ENCODE data around the gene SHROOM1.
"Not testable (repeated sequence)": the region's sequence is repeated elsewhere in the genome, so short reads cannot be mapped to it uniquely, and the experiment has no call there.

SHROOM1 gene

DNA sequence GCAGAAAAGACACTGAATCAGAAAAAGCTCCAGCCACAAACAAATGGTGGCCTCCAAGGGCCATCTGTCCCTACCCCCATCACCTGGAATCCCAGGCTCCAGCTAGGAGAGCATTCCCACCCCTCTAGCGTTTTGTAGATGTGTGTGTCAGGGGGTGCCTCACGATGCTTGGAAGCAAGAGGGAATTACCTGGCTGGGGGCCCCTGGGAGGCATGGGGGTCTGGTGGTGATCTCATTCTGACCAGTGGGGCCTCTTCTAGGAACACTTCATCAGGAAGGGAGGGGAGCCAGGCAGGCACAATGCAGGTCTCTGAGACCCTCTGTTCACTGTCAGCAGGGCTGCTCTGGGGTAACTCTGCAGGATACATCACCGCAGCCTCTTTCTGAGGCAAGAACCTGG lies 6.0 kb downstream of the SHROOM1 start:
- DNase-seq: no peak

DNA sequence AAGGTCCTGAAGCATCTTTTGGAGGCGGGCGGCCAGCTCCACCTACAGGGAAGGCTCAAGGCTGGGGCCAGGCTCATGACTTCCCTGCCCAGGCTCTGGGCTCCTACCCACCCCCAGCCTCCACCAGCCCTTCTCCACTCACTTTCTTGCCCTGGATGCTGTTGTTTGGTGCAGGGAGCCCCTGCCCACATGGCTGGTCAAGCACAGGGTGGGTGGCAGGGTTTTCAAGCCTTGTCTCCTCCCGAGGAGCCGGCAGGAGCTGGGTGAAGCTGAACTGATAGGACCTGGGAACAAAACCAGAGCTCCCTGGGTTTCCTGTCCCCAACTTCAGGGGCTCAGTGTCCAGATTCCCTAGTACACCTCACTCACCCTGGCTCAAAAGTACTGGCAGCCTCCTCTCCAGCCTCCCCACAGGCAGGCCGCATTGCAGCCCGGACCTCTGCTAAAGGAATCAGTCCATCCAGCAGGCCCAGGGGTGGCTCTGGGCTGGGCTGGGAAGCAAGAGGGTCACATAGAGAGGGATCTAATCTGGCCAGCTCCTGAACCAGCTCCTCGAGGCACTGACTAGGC lies 6.9 kb downstream of the SHROOM1 start:
- no peak for DNase-seq

DNA sequence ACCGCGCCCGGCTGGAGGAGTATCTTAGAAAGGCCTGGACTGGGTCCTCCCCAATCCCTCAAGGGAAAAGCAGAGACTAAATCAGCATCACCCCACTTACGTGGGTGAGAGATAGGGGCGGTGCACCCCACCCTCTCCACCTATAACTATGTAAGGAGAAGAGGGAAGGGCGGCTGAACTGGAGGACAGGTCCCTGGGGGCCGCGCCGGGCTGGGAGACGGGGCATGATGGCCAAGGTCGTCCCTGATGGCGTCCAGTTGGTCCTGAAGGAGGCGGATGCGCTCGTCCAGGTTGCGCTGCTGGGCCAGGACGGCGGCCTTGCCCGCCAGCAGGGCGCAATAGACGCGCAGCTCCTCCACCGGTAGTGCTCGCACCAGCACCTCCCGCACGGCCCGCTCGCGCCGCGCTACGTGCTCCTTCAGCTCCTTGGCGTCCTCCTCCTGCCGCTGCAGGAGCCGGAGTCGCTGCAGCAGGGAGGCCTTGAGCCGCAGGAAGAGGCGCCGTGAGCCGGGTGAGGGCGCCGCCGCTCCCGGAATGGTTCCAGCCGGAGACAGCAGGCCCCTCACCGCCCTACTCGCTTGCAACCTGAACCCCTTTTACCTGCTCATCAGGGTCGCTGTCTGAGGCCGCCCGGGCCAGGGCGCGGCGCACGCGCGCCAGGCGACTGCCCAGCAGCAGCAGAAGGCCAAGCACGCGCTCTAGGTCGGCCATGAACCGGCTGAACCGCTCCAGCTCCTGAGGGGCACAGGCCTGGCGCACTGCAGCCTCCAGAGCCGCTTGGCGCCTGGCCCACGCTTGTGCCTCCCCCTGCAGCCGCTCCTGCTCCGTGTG lies 7.6 kb downstream of the SHROOM1 start:
- no peak for DNase-seq

DNA sequence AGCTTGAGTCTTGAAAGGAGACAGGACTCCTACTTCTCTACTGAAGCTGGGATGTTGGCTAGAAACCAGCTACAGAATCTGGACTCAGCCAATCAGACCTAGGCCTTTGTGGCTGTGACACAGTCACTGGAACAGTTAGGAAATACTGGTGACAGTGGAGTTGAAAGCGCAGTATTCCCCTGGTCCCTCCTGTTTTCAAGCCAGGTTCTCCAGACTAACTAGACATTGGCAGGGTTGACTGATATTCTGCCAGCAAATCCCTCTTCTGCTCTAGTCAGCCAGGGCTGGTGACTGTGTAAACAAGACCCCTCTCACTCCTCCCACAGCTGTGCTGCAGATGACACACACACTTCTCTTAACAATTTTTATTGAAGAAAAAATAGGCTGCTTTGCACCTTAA lies 8.7 kb downstream of the SHROOM1 start:
- DNase-seq: no peak

DNA sequence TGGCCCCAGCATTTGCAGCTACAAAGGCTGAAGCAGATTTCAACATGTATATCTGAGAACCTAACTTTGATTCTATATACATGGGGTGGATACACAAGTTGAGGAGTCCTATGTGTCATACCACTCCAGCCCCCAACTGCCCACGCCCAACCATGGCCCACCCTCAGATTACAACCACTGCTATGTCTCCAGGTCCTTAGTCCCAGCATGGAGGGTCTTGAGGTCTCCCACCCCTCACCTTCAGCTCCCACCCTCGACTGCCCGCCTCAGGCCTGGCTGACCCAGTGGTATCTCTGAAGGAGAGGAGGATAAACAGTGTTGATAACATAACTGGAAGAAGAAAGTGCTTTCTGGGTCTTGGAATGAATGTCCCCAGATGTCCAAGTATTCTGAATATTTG lies 9.1 kb downstream of the SHROOM1 start:
- no peak for DNase-seq

DNA sequence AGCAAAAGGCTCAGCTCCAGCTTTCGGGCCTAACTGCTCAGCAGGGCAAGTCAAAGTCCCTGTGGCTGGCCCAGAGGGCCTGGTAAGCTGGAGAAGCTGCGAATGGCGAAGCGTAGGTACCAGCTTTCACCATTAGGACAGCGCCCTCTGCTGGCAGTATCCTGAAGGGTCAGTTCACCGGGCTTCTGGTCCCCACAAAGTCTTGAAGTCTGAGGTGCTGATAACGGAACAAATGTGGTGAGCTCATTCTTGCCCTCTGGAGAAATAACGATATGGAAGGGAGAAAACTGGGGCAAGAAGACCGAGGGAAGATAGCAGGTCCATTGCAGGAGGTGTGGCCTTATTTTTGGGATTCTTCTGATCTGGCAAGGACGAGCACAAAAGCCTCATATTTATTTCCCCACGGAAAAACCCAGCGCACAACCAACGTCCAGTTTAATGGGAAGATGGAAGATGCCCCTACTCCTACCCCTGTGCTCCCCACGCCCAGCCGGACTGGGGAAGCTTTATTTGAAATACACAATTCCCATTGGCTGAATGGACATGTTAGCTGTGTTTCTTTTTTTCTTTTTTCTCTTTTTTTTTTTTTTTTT lies 10.2 kb downstream of the SHROOM1 start:
- DNase-seq: peak; percentile 90

DNA sequence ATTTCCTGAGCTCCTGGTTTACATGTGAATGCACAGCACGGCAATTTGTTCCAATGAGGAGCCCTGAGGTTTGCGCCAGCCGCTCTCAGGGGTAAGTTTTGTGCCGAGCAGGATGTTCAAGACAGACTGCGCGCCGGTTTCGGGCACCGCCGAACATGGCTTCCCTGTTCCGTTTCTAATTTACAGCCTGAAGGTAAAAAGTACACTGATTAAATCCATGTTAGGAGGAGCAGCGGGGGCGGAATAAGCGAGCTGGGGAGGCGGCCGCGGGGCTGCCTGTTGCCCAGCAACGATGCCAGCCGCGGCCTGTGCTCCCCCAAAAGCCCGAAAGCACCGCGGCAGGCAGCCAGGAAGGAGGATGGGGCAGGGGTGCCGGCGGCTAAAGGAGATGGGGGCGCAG lies 11.0 kb downstream of the SHROOM1 start:
- DNase-seq: no peak

DNA sequence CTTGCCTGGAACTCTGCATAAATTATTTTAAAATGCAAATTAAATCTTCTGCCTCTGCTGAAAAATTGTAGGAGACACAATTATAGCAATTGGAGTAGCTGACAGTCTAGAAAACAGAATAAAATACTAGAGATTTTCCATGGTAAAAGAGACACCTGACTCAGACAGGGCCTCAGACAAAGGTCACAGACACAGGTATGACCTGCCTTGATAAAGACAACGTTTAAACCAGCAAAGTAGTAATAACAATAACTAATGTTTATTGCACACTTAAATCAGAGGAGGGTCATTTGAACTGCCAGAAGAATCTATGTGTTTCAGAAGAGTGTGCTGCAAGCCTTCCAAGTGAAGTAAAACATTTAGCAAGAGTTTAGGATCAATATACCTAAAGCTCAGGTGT lies 13.4 kb downstream of the SHROOM1 start:
- DNase-seq: no peak

DNA sequence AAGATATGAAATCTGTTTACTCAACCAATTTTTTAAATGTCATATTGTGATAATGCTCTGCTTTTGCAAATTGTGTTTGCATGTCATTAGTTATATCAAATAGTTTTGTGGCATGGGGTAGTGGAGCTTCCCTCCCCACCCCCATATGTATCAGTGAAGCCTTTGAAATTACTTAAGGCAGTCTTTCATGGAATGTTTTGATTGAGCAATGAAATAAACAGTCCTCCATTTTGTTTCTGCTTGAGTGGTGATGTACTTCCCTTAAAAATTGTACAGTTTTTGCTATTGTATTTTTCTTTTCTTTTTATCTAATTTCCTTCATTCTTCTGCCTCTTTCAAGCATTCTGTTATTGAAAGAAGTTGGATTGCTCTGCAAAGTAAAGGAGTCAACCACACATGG lies 13.9 kb downstream of the SHROOM1 start:
- no peak for DNase-seq

DNA sequence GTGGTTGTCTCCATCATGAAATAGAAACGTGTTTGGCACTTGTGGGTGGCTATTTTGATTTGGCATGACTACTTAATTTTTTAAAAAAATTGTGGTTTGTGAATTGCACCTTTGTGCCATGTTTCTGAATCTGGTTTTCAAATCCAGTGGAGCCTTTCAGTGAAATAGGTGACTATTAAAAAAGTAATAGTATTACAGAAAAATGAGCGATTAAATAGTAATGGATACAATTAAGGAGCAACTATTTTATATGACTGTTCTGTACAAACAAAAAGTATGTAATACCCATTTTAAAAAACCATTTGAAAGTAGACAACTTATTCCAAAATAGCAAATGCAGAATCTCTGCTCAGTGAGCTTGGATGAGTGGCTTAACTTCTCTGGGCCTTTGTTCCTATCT lies 14.4 kb downstream of the SHROOM1 start:
- DNase-seq: no peak

DNA sequence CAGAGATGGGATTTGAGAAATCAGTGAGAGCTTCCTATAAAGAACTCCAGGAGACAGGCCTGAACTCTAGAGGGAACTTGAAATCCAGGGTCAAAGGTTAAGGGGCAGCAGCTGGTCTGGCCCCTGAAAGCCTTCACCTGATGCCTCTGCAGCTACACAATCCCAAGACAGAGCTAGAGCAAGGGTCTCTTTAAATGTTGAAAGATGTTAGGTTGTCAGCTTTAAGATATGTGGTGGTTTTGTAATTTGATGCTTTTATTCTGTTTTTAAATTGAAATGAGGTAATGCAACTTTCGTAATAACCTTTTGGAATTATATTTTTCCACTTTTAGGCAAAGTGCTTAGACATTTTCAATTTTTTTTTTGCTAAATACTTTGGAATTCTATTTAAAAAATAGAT lies 15.0 kb downstream of the SHROOM1 start:
- no peak for DNase-seq

DNA sequence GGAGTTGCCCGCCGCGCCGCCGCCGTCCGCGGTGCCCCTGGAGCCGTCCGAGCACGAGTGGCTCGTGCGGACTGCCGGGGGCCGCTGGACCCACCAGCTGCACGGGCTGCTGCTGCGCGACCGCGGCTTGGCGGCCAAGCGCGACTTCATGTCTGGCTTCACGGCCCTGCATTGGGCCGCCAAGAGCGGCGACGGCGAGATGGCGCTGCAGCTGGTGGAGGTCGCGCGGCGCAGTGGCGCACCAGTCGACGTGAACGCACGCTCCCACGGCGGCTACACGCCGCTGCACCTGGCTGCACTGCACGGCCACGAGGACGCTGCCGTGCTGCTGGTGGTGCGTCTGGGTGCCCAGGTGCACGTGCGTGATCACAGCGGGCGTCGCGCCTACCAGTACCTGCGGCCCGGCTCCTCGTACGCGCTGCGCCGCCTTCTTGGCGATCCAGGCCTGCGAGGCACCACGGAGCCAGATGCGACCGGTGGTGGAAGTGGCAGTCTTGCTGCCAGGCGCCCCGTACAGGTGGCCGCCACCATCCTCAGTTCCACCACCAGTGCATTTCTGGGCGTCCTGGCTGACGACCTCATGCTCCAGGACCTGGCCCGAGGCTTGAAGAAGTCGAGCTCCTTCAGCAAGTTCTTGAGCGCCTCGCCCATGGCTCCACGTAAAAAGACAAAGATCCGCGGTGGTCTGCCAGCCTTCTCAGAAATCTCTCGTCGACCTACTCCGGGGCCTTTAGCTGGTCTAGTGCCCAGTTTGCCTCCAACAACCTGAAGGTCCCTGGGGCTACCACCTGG lies 15.7 kb downstream of the SHROOM1 start:
- no peak for DNase-seq

DNA sequence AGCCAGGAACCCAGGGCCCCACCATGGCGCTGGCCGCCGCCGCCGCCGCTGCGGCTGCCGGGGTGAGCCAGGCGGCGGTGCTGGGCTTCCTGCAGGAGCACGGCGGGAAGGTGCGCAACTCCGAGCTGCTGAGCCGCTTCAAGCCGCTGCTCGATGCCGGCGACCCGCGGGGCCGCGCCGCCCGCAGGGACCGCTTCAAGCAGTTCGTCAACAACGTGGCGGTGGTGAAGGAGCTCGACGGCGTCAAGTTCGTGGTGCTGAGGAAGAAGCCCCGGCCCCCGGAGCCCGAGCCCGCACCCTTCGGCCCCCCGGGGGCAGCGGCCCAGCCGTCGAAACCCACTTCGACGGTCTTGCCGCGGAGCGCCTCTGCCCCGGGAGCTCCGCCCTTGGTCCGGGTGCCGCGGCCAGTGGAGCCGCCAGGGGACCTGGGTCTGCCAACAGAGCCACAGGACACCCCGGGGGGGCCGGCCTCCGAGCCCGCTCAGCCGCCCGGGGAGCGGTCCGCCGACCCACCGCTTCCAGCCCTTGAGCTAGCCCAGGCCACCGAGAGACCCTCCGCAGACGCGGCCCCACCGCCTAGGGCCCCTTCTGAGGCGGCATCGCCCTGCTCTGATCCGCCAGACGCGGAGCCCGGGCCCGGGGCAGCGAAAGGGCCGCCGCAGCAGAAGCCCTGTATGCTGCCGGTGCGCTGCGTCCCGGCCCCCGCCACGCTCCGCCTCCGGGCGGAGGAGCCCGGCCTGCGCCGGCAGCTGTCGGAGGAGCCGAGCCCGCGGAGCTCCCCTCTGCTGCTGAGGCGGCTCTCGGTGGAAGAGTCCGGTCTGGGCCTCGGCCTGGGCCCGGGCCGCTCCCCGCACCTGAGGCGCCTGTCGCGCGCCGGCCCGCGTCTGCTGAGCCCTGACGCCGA lies 16.6 kb downstream of the SHROOM1 start:
- peak; percentile 17 for DNase-seq

DNA sequence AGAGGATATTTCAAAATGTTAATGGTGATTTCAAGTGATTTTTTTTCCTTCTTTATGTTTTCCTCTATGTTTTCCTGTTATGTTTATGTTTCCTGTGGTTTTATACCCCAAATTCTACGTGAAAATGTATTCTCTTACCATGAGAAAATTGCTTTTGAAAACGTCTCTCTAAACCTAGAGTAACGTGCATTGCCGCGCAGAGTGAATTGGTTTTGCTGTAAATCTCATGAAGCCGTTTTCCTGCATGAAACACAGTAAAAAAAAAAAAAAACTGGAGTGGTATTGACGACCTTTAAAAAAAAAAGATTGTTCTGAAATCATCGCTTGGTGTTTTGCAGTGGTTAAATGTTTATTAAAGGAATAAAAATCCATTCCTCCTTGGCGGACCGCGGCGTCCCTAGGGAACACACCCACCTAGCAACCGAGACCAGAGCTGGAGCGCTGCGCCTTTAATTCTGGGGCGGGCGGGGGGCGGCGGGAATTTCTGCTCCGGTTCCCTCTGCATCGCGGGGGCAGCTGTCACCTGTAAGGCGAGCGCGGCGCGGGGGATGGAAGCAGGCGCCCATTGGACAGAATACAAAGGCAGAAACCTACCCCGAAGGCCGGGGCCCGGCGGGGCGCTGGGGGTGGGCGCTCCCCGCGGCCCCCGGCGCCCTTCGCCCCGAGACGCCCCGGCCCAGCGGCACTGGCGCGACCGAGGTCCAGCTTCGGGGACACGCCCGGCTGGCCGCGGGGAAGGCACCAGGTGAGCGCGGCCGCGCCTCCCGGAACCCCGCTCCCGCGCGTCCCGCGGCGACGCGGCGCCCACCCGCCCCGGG lies 17.5 kb downstream of the SHROOM1 start, which contains the start of gene SOWAHA:
Gene SOWAHA (plus strand): TSS at position 522 of the 818 bp plus-strand sequence. CDS start 320 bp downstream, outside the sequence.
- no peak for DNase-seq

DNA sequence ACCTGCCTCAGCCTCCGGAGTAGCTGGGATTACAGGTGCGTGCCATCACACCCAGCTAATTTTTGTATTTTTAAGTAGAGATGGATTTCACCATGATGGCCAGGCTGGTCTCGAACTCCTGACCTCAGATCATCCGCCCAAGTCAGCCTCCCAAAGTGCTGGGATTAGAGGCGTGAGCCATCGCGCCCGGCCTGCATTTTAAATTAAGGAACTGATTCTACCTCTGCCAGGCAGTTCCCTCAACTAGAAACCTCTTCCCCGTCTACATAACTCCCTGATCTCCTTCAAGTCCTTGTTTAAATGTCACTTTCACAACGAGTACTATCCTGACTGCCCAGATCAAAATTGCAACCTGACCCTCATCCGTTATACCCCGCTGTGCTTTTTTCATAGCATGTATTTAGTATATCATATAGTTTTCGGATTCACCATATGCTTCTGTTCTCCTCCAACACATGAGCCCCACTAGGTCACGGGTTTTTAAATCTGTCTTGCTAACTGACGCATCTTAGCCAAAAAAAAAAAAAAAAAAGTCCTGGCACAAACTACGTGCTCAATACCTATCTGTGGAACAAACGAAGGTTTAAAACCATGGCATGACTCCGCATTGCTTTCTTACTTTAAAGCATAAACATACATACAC lies 18.2 kb downstream of the SHROOM1 start:
- no peak for DNase-seq

DNA sequence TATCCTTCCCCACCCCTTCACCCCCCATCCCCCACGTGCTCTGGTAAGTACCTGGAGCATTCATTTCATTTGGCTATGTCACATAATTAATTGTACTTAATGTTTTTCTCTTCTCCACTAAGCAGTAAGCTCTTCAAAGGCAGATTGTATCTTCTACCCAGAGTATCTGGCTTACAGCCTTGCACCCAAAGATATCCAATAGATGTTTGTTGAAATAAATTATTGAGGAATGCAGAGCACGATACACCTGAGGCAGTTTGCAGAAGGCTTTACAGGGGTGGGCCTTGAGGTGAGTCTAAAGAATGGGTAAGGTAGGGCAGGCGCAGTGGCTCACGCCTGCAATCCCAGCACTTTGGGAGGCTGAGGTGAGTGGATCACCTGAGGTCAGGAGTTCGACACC lies 19.8 kb downstream of the SHROOM1 start:
- DNase-seq: no peak

DNA sequence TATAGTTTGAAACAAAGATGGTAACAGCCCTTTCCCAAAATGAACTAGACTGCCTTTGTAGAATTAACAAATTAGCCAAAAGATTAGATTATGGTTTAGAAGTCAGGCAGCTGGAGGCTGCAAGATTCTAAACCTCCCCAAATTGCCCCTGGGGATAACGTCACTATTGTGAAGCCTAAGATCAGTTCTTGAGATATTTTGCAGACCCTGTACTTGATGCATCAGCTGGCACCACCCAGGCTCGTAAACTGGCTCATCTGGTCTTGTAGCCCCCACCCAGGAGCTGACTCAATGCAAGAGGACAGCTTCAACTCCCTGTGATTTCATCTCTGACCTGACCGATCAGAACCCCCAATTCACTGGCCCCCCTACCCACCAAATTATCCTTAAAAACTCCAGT lies 21.6 kb downstream of the SHROOM1 start:
- DNase-seq: no peak

DNA sequence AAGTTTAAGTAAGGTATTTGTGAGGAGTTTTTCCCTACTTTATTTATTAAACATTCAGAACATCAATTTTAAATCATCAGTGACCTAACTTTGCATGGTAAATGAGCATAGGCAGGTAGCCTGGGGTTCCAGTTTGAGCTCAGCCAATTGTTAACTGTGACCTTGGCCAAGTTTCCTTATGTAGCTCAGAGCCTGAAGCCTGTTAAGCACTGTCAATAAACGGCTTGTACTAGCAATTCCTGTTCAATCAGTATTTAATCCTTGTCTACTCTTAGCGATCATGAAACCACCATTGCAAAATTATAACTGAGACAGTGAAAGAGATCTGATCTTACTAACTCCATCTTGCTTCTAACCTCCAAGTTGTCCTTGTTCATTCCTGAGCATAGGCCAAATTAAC lies 22.0 kb downstream of the SHROOM1 start:
- no peak for DNase-seq

DNA sequence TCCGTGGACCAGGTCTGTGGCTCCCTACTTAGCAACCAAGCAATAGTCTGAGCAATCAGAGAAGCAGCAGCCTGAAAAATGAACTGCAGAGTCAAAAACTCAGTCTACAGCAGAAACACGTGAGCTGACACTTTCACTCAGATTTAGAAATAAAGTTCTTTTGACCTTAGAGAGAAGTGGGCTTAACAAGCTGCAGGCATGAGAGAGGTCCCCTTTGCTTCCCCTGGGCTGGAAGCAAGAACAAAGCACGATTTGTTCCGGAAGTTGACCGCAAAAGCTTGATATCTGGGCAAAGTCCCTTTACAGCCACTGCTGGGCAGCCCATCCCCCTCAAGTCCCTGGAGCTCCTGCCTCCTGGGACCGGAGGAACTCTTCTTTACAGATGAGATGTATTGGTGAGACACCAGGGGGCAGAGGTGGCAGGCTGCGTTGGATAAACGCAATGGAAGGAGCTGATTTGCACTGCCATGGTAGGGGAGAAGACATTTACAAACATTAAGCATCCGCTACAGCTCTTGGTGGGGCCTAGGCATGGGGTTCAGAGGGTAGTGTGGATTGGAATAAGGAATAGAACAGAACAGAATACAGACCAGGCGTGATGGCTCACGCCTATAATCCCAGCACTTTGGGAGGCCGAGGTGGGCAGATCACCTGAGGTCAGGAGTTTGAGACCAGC lies 23.1 kb downstream of the SHROOM1 start:
- no peak for DNase-seq

DNA sequence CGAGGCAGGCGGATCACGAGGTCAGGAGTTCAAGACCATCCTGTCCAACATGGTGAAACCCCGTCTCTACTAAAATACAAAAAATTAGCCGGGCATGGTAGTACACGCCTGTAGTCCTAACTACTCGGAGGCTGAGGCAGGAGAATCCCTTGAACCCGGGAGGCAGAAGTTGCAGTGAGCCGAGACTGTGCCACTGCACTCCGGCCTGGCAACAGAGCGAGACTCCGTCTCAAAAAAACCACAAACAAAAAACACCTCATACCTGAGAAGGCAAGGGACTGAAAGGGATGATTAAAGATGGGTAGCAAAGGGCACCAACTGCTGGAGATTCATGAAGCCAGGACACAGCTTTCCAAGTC lies 23.7 kb downstream of the SHROOM1 start:
- not testable (repeated sequence) for DNase-seq
